HG03175 (cell line): ENCODE data around the gene C1orf56.
A peak's percentile ranks its signal among the peaks of the same experiment; 100 is the strongest.

Experiments used
- ATAC-seq: cut with Tn5 transposase; IDR thresholded peaks from one replicate; pipeline ENCODE4 v1.9.1; 2021; ENCODE audit warnings: mild to moderate bottlenecking, moderate library complexity; ENCODE audit not compliant: unreplicated experiment

The C1orf56 gene

GRCh38 chr1:151047591-151047924, at the start of gene C1orf56:
TSS of gene C1orf56 (plus strand) at chr1:151047751. CDS start at chr1:151047848, 97 bp downstream.
- peak; percentile 40 for ATAC-seq

- ATAC-seq = no peak
Measured at GRCh38 chr1:150997949-150998348, 49.6 kb upstream of the C1orf56 start.

GRCh38 chr1:150999051-150999674, 48.4 kb upstream of the C1orf56 start:
- ATAC-seq = no peak

- ATAC-seq = no peak
Measured at GRCh38 chr1:150999926-151000325, 47.6 kb upstream of the C1orf56 start.

- ATAC-seq = no peak
Measured at GRCh38 chr1:151000408-151000807, 47.1 kb upstream of the C1orf56 start.

- no peak for ATAC-seq
Measured at GRCh38 chr1:151001602-151002001, 45.9 kb upstream of the C1orf56 start.

GRCh38 chr1:151002051-151002450, 45.5 kb upstream of the C1orf56 start:
- no peak for ATAC-seq

- ATAC-seq = no peak
Measured at GRCh38 chr1:151002611-151003010, 44.9 kb upstream of the C1orf56 start.

- ATAC-seq = no peak
Measured at GRCh38 chr1:151003180-151003579, 44.4 kb upstream of the C1orf56 start.

GRCh38 chr1:151005729-151006319, 41.7 kb upstream of the C1orf56 start:
- ATAC-seq = no peak

GRCh38 chr1:151006327-151007052, 41.1 kb upstream of the C1orf56 start, which contains the start of gene MINDY1:
TSS of gene MINDY1 (minus strand) at chr1:151006902. CDS start at chr1:151002617, 4,285 bp downstream.
- peak; percentile 34 for ATAC-seq

- no peak for ATAC-seq
Measured at GRCh38 chr1:151007853-151008243, 39.7 kb upstream of the C1orf56 start.

GRCh38 chr1:151008244-151009205, 39.0 kb upstream of the C1orf56 start, which contains the start of gene PRUNE1:
TSS of gene PRUNE1 (plus strand) at chr1:151008449. CDS start at chr1:151008633, 184 bp downstream.
- peak; percentile 71 for ATAC-seq

GRCh38 chr1:151009206-151009587, 38.4 kb upstream of the C1orf56 start:
- no peak for ATAC-seq

- no peak for ATAC-seq
Measured at GRCh38 chr1:151009674-151010345, 37.7 kb upstream of the C1orf56 start.

- ATAC-seq = no peak
Measured at GRCh38 chr1:151010346-151010726, 37.2 kb upstream of the C1orf56 start.

- no peak for ATAC-seq
Measured at GRCh38 chr1:151011154-151011850, 36.2 kb upstream of the C1orf56 start.

GRCh38 chr1:151012684-151013471, 34.7 kb upstream of the C1orf56 start:
- no peak for ATAC-seq

- ATAC-seq = no peak
Measured at GRCh38 chr1:151013518-151013917, 34.0 kb upstream of the C1orf56 start.
